GM18507 (cell line): ENCODE measurements around the gene SLC1A4.
A peak's percentile ranks its signal among the peaks of the same experiment; 100 is the strongest.

Experiments used
- DNase-seq: peaks from one replicate; pipeline ENCODE4 v3.0.0; 2011; ENCODE audit warnings: low read depth; ENCODE audit not compliant: insufficient read length; ENCODE audit errors: extremely low spot score
- FAIRE-seq: peaks from 2 replicates; lab custom pipeline; 2011; peaks lifted over from hg19 to GRCh38; lab: Jason Lieb, UNC

SLC1A4 gene

GRCh38 chr2:65040400-65041261 is 51.4 kb downstream of the SLC1A4 start:
- DNase-seq: peak; percentile 69
- FAIRE-seq: peak; percentile 90

DNA sequence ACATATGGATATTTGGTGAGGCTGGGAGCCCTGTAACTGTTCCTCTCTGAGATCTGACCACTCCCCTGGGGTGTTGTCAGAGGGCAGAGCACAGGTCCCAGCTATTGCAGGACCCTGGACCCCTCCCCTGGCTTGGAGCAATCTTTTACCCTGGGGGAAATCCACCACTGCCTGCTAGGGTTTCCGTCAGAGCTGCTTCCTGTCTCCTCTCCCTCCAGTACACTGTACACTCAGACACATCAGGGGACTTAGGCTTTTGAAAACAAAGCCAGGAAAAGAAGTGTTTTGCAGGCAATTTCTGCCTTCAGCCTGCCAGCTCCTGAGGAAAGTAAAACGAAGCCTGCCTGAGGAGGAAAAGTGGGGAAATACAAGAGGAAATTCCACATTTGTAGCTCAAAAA is 53.8 kb downstream of the SLC1A4 start:
- FAIRE-seq (no peak), DNase-seq (no peak)

- DNase-seq: no peak
These were observed 55.0 kb downstream of the SLC1A4 start for GRCh38 chr2:65044097-65044735.

DNA sequence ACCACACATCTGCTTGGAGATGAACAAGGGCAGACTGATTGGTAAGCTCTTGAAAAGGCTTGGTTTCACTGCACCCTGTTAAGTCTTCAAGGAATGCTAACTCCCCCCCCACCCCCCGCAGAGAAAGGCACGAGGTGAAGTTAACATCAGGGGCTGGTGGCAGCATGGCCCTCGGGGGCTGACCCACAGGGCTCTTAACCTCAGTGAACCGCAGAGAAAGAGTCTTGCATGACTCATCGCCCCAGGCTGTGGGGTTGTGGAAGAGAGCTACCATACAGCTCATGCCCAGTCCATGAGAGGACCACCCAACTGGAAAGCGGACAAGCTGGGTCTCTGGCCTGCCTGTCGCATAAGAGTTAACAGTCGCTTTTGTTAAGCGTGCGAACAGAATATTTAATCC is 56.5 kb downstream of the SLC1A4 start:
- FAIRE-seq: no peak
- no peak for DNase-seq

More at GRCh38 chr2:65044097-65044735, 55.0 kb downstream of the SLC1A4 start:
- FAIRE-seq: no peak

DNA sequence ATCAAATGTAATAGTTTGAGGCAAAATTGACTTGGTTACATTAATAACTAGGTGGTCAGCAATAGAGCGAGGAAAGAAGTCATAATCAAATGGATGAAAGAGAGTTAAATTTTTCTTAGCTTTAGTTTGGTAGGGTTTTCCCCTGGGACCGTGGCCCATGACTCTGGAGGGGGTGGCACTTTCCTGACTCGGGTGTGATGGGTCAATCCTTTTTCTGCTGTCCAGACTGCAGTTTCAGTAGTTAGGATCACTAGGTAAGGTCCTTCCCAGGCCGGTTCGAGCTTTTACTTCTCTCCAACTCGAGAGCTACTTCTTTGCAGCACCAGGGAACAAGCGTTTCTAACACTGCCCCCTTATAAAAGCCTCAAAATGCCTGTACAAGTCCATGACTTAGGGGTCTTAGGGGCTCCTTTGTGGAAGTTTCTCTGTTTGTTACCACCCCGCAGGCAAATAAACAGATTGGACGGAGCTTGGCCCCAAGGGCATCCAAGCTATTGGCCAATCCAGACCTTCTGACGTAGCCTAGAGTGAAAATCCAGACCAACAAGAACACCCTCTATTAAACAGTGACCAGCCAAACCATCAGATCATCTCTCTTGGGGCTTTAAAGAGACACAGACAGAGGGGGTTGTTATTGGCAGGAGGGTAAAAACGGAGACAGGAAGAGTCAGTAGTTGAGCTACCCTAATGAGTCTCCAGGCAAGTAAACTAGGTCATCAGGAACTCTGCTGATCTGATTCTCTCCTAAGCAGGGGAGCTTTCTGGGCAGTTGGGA is 57.6 kb downstream of the SLC1A4 start:
- no peak for FAIRE-seq

GRCh38 chr2:65049010-65049639 is 59.9 kb downstream of the SLC1A4 start:
- FAIRE-seq (no peak), DNase-seq (no peak)

More for the DNA sequence above, 57.6 kb downstream of the SLC1A4 start:
- DNase-seq: no peak

GRCh38 chr2:65050931-65051330 is 61.7 kb downstream of the SLC1A4 start:
- DNase-seq: no peak
- FAIRE-seq: no peak

DNA sequence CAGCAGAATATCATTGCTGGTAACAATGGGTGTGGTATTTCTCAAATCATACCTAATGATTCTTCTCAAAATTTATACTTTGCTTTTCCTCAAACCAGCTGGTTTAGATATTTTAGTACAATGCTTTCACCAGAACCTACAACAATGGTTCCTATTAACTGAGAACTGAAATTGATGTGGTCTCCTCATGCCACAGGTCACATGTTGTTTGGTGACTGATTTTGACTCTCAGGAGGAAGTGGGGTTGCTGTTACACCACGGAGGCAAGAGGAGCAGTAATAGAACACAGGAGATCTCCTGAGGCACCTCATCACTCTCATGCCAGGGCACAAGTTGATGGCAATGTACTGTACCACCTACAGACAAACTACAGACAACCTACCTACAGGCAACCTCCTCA is 64.0 kb downstream of the SLC1A4 start:
- peak; percentile 66 for DNase-seq
- peak; percentile 96 for FAIRE-seq

DNA sequence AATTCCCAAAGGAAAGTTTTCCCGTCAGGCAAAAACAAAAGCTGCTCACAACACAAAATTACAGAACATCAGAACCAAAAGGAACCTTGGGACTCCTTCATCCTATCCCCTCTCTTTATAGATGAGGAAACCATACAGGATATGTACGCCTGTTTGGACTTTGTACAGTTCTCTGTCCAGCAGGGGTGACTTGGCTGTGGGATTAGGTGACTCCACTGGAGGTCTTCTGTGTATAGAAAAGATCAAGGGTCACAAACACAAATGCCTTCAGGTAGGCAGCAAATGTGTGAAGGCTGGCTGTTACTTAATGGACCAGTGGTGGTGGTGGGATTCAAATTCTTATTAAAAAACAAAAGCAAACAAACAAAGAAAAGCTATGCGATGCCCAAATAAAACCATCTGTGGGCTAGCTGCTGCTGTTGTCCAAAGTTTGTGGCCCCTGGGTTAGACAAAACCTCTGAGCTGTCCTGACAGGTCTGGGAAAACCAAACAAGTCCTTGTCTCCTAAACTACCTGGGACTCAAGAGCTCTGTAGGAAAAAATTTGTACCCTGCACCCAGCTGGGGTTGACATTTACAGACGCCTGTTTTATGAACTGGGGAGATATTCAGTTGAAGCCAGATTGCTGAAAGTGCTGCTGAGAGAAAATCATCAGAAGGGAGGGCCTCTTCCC is 65.7 kb downstream of the SLC1A4 start:
- no peak for FAIRE-seq
- no peak for DNase-seq

GRCh38 chr2:65055422-65056214 is 66.4 kb downstream of the SLC1A4 start:
- FAIRE-seq: no peak
- DNase-seq: no peak

DNA sequence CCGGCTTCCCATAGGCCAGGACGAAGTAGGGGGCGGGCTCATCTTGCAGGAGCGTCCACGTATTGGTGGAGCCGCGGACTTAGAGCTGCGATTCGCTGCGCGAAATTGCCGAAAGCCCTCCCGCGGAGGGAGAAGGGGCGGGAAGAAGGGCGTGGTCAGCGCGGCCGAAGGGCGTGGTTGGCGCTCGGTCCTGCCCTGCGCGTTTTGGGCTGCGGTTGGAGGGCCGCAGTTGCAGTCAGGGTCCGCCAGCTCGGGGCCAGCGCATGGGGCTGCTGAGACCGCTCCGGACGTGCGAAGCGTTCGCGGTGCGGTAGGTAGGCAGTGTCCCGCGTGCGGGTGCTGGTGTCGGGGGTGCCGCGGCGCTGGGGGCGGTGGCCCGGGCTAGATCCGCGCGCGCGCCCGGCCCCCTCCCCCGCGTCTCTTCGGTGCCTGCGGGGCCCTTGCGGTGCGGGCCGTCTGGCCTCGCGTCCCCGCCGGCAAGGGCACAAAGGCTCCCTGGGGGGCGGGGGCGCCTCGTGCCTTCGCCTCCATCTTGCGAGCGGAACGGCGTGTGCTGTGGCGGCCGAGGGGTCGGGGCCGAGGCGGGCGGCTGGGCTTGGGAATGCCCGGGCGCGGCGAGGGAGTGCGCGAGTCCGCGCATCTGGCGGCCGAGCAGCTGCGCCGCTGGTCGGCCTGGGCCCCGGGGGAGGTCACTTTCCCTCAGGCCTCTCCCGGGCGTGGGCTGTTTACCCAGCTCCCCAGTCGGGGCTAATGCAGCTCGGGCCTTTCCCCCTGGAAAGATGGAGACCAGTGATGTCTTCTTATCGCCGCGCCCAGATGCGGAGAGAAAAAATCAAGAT is 67.2 kb downstream of the SLC1A4 start, which contains the start of gene CEP68:
Gene CEP68 (plus strand): TSS at position 202 of the 839 bp plus-strand sequence. CDS start 13,029 bp downstream, outside the sequence.
- peak; percentile 91 for DNase-seq
- FAIRE-seq: peak; percentile 98

DNA sequence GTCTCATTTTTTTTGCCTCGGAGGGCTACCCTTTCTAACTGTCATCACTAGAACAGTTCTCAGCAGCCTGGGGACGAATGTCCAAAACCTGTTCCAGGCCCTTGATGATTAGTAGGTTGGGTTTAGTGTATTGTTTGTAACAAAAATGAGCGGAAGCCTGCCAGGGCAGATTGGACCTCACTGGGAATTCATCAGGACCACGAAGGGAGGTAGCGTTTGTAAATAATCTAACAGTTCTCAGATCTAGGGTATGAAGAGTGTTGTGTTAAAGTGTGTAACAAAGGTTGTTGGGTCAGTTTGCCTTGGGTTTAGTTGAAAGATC is 67.8 kb downstream of the SLC1A4 start:
- DNase-seq: no peak
- no peak for FAIRE-seq

- DNase-seq (no peak), FAIRE-seq (peak; percentile 80)
These were observed 68.3 kb downstream of the SLC1A4 start for GRCh38 chr2:65057391-65058052.

DNA sequence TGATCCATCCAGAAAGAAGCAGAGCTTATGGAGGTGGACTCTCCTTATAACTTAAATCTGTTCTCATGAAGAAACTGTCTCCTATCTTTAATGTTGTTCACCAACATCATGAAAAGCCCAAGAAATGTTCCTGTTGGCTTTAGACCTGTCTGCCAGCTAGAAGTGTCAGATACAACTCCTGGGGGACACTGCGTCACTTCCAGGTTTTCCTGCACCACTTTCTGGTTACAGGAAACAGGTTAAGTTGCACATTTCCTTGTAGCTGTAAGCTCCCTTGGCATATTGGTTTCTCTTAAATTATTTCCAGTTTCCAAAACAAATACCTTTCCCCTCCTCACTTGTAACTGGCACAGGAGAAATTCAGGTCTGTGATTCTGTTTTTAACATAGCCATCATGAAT is 69.9 kb downstream of the SLC1A4 start:
- DNase-seq: no peak
- FAIRE-seq: no peak

DNA sequence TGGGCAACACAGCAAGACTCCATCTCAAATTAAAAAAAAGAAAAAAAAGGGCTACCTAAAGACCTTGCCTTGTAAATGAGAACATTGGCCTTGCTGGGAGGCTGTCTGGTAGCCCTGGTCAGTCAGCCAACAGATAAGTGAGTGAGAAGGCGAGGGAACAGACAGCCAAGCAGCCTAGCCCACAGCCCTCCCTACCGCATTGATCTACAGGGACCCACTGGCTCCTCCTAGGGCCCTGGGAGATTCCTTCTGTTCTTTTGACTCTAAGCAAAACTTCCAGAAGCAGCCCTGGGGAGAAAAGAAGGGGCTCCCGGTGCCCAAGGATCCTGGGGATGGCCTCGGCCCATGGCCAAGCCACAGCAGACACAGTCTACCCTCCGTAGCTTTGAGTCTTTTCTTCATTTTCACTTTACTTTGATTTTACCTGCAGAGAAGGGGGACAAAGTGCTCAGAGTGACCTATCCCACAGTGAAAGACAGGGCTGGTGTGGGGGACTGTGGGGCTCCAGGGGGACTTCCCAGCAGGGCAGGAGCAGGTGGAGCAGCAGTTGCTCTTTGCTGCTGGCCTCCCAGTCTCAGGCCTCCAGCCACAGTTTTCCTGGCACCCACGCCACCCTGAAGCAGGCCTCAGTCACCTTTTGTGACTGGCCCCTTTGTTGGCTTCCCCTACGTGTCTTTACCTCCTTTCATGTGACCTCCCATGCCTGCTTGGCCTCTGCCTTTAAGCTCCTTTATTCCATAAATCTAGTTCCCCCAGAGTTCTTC is 72.1 kb downstream of the SLC1A4 start:
- DNase-seq (no peak), FAIRE-seq (no peak)

- no peak for FAIRE-seq
- no peak for DNase-seq
These were observed 72.7 kb downstream of the SLC1A4 start for GRCh38 chr2:65061910-65062339.
